Endothelial cell of umbilical vein (primary cell): Measurements from ENCODE around the gene TIGD1. TPM values are rescaled to one million over a fixed set of nuclear protein-coding genes. Genes with fewer than 3 reads are reported as not detected.

ENCODE experiments used
- BruUV-seq: library from RNA; stranded (reverse); fragments of 400-500 nt; replicated peaks from 2 replicates; lab custom pipeline; 2021; lab: Mats Ljungman, UMichigan
- CTCF ChIA-PET: fragments of 300-600, 350-600 bp; sonication (Branson Sonifier 250); formaldehyde crosslinking; loops from one replicate; lab custom pipeline; 2021; ENCODE audit warnings: antibody characterized with exemption, inconsistent platforms; lab: Charles Lee
- POLR2A ChIA-PET: fragments of 300-600, 350-600 bp; sonication (Branson Sonifier 250); formaldehyde crosslinking; loops from one replicate; lab custom pipeline; 2021; ENCODE audit warnings: antibody characterized with exemption, inconsistent platforms; lab: Charles Lee
- DNase-seq: peaks from one replicate; pipeline ENCODE4 v3.0.0-alpha.2; 2011; ENCODE audit warnings: low read depth, low spot score
- FAIRE-seq: peaks from 2 replicates; lab custom pipeline; 2011; peaks lifted over from hg19 to GRCh38; lab: Jason Lieb, UNC
- H2AFZ ChIP-seq: 2 replicates; pipeline ENCODE4 v1.6.0; 2012; ENCODE audit warnings: low read depth, low read length, control low read depth, inconsistent platforms
- H3K27ac ChIP-seq: 2 replicates; pipeline ENCODE4 v1.5.1; 2011; ENCODE audit warnings: low read depth, mild to moderate bottlenecking, control low read depth, low read length, moderate library complexity; ENCODE audit not compliant: insufficient read depth
- H3K27me3 ChIP-seq, 2 experiments: 2 replicates each; pipeline versions ENCODE4 v1.6.0 to v1.6.1; 2011; ENCODE audit warnings: low read length in 2 of 2, mixed read lengths in 1 of 2; ENCODE audit not compliant: control insufficient read depth in 2 of 2, insufficient read depth in 2 of 2
- H3K36me3 ChIP-seq, 2 experiments: 2 replicates in 1 of 2; 3 replicates in 1 of 2; pipeline ENCODE4 v1.5.1; 2011; ENCODE audit warnings: low read length in 2 of 2, mild to moderate bottlenecking in 1 of 2, moderate library complexity in 1 of 2; ENCODE audit not compliant: control insufficient read depth in 2 of 2, insufficient read depth in 2 of 2; ENCODE audit errors: extremely low read depth in 1 of 2
- H3K4me1 ChIP-seq: 3 replicates; pipeline ENCODE4 v1.5.1; 2011; ENCODE audit warnings: mild to moderate bottlenecking, low read length; ENCODE audit not compliant: control insufficient read depth, insufficient read depth; ENCODE audit errors: extremely low read depth
- H3K4me2 ChIP-seq: 2 replicates; pipeline ENCODE4 v1.6.1; 2011; ENCODE audit warnings: low read length, control low read depth, mixed read lengths; ENCODE audit not compliant: insufficient read depth
- H3K4me3 ChIP-seq, 3 experiments: fragments of 200-600 bp in 1 of 3; sonication (generic), shearing (Covaris generic) in 1 of 3; replicated peaks in 1 of 3; 2 replicates each; pipeline ENCODE4 v1.5.1; 2011 to 2016; ENCODE audit warnings: control low read depth in 3 of 3, low read length in 3 of 3, mild to moderate bottlenecking in 2 of 3, inconsistent platforms in 1 of 3, low read depth in 1 of 3, moderate library complexity in 1 of 3; ENCODE audit not compliant: insufficient read depth in 1 of 3
- H3K79me2 ChIP-seq: 2 replicates; pipeline ENCODE4 v1.6.0; 2012; ENCODE audit warnings: low read length, inconsistent platforms; ENCODE audit not compliant: control insufficient read depth, insufficient read depth
- H3K9ac ChIP-seq: replicated peaks from 2 replicates; pipeline ENCODE3; 2011; ENCODE audit warnings: low read length, control low read depth; ENCODE audit not compliant: insufficient read depth; ENCODE audit errors: extremely low read depth
- H3K9me1 ChIP-seq: replicated peaks from 3 replicates; pipeline ENCODE4 v1.6.0; 2011; ENCODE audit warnings: mild to moderate bottlenecking, low read length; ENCODE audit not compliant: control insufficient read depth, insufficient read depth; ENCODE audit errors: extremely low read depth
- H3K9me3 ChIP-seq: replicated peaks from 2 replicates; pipeline ENCODE4 v1.5.1; 2012; ENCODE audit warnings: low read length, inconsistent platforms; ENCODE audit not compliant: control insufficient read depth, insufficient read depth
- H4K20me1 ChIP-seq: replicated peaks from 2 replicates; pipeline ENCODE3; 2011; ENCODE audit warnings: mild to moderate bottlenecking, low read length; ENCODE audit not compliant: control insufficient read depth, insufficient read depth; ENCODE audit errors: extremely low read depth
- EZH2 ChIP-seq: IDR thresholded peaks from 2 replicates; pipeline ENCODE4 v1.6.1; 2012; ENCODE audit warnings: borderline replicate concordance, low read depth, mild to moderate bottlenecking, moderate library complexity, low read length, inconsistent platforms; ENCODE audit not compliant: severe bottlenecking
- FOS ChIP-seq: IDR thresholded peaks from 2 replicates; pipeline ENCODE4 v1.6.1; 2011; ENCODE audit warnings: mild to moderate bottlenecking, low read length, moderate library complexity, borderline replicate concordance; ENCODE audit not compliant: insufficient read depth
- GATA2 ChIP-seq: IDR thresholded peaks from 2 replicates; pipeline ENCODE4 v1.7.0; 2011; ENCODE audit warnings: low read depth, mild to moderate bottlenecking, moderate library complexity, mixed read lengths, low read length; ENCODE audit not compliant: insufficient read length, insufficient read depth
- JUN ChIP-seq: IDR thresholded peaks from 2 replicates; pipeline ENCODE4 v1.6.1; 2011; ENCODE audit warnings: borderline replicate concordance, low read depth; ENCODE audit not compliant: insufficient read length, insufficient read depth
- POLR2AphosphoS5 ChIP-seq: IDR thresholded peaks from 2 replicates; pipeline ENCODE4 v1.6.1; 2012; ENCODE audit warnings: low read depth, mild to moderate bottlenecking, control low read depth, low read length, moderate library complexity; ENCODE audit not compliant: insufficient read depth
- dilution Hi-C: fragments of 300-500 bp; cut with MboI; formaldehyde crosslinking; loops from one replicate; pipeline ENCODE4 v1.15.0; 2019; ENCODE audit warnings: low sequenced_read_pairs; ENCODE audit not compliant: extremely low pct_ligation_motif_present
- intact Hi-C: fragments of 100-400 bp; cut with micrococcal nuclease; formaldehyde crosslinking; loops from one replicate; pipeline ENCODE4 v1.10.0; 2022
- polyA plus RNA-seq, 4 experiments: library from polyadenylated mRNA; depleted of rRNA in 3 of 4; stranded (reverse) in 3 of 4; unstranded in 1 of 4; fragments of >200 nt; gene quantifications; 2 replicates each; pipeline versions ENCODE4 v1.2.1 to v1.2.3, GENCODE V29; 2011 to 2012; ENCODE audit warnings: missing spikeins in 1 of 4
- total RNA-seq: library from RNA; stranded (reverse); gene quantifications from 2 replicates; pipeline ENCODE4 v1.2.3, GENCODE V29; 2021

The TIGD1 gene
- total and polyA plus RNA-seq, 2 donors (not counting 3 experiments of a cell fraction or from before 2014, with no cell fraction given) = 1.6 to 3.3 TPM

GRCh38 chr2:232592772-232593395, 42.5 kb upstream of the TIGD1 start:
- Histone ChIP-seq H3K4me3 (no peak overlapping the region), H3K4me1 (peaks cover 10% of the 10 kb centered on the region), H3K27me3 (no peaks in the 10 kb centered on the region), H2AFZ (no peak overlapping the region), H4K20me1 (no peaks in the 10 kb centered on the region), H3K9me3 (no peaks in the 10 kb centered on the region), H3K79me2 (no peaks in the 10 kb centered on the region), H3K4me2 (no peak overlapping the region), H3K27ac (peak overlapping the region; percentile 3), H3K36me3 (no peaks in the 10 kb centered on the region), H3K9ac (no peak overlapping the region), H3K9me1 (no peaks in the 10 kb centered on the region)
- ChIA-PET POLR2A (no interaction called here), CTCF (interaction anchor here (0.8 to 2.2 kb wide), 3 partner anchors 9 to 13 kb away, joined by 3 to 9 read pairs (median 4); no protein-coding TSS in a partner anchor)
- TF ChIP-seq POLR2AphosphoS5 (no peak), FOS (peak; percentile 45), EZH2 (no peak), JUN (peak; percentile 80), GATA2 (no peak)
- no peak for FAIRE-seq
- no TSS peak for BruUV-seq
- intact Hi-C loops = loop anchor here (1.0 kb wide), 1 partner anchor 13 kb away; no protein-coding TSS in a partner anchor
- dilution Hi-C loops = no loop called here
- DNase-seq = peak; percentile 70
